ENCODE data around the gene PEX5.

The PEX5 gene

GRCh38 chr12:7152818-7153217, 36.7 kb upstream of the PEX5 start:
- Histone ChIP-seq H3K27me3 (ENCODE audit: control insufficient read depth, insufficient read depth, low read length) (no peaks in the 10 kb centered on the region), H3K4me1 (ENCODE audit: control insufficient read depth, insufficient read depth, low read length) (no peaks in the 10 kb centered on the region), H3K9ac (ENCODE audit: low read length) (no peak overlapping the region), H3K36me3 (ENCODE audit: control insufficient read depth, insufficient read depth, low read length) (peaks cover 11% of the 10 kb centered on the region), H3K4me3 (ENCODE audit: low read length) (no peak overlapping the region), H3K27ac (ENCODE audit: low read depth, low read length) (no peak overlapping the region)

GRCh38 chr12:7154042-7154441, 35.4 kb upstream of the PEX5 start:
- Histone ChIP-seq H3K4me1 (ENCODE audit: control insufficient read depth, insufficient read depth, low read length) (no peaks in the 10 kb centered on the region), H3K36me3 (ENCODE audit: control insufficient read depth, insufficient read depth, low read length) (peaks cover 8% of the 10 kb centered on the region), H3K4me3 (ENCODE audit: low read length) (no peak overlapping the region), H3K27me3 (ENCODE audit: control insufficient read depth, insufficient read depth, low read length) (no peaks in the 10 kb centered on the region), H3K9ac (ENCODE audit: low read length) (no peak overlapping the region), H3K27ac (ENCODE audit: low read depth, low read length) (no peak overlapping the region)

GRCh38 chr12:7154901-7155470, 34.5 kb upstream of the PEX5 start:
- H3K36me3 ChIP-seq (ENCODE audit: control insufficient read depth, insufficient read depth, low read length), result peaks cover 3% of the 10 kb centered on the region
- no peak overlapping the region for H3K27ac ChIP-seq (ENCODE audit: low read depth, low read length)
- no peak overlapping the region for H3K9ac ChIP-seq (ENCODE audit: low read length)

DNA sequence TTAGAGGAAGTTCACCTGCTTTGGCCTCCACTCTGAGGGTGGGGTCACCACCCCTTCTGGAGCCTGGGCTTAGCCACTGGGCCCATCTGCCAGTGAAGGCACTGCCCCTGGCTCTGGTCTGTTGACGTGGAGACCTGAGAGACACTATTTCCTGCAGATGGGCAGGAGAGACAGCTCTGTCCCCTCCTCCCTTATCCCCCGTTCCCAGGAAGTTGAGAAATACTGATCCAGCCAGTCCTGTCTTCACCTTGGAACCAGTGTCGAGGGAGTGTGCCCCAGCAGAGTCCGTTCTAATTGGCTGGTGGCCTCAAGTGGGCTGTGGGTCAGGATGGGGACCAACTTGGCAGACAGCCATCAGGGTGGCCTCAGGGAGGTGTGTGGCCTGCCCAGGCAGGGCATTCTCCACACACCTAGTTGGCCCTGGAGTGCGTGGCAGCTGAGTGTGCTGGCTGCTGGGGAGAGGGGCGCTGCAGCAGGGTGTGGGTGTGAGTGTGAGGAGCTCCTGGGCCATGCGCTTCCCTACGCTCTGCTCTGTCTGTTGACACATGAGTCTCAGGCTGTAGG, 33.9 kb upstream of the PEX5 start:
- Histone ChIP-seq H3K36me3 (ENCODE audit: control insufficient read depth, insufficient read depth, low read length) (peaks cover 3% of the 10 kb centered on the region), H3K4me1 (ENCODE audit: control insufficient read depth, insufficient read depth, low read length) (no peaks in the 10 kb centered on the region), H3K27me3 (ENCODE audit: control insufficient read depth, insufficient read depth, low read length) (no peaks in the 10 kb centered on the region), H3K9ac (ENCODE audit: low read length) (no peak overlapping the region), H3K4me3 (ENCODE audit: low read length) (no peak overlapping the region), H3K27ac (ENCODE audit: low read depth, low read length) (no peak overlapping the region)

More at GRCh38 chr12:7154901-7155470, 34.5 kb upstream of the PEX5 start:
- Histone ChIP-seq H3K4me1 (ENCODE audit: control insufficient read depth, insufficient read depth, low read length) (no peaks in the 10 kb centered on the region), H3K4me3 (ENCODE audit: low read length) (no peak overlapping the region), H3K27me3 (ENCODE audit: control insufficient read depth, insufficient read depth, low read length) (no peaks in the 10 kb centered on the region)

DNA sequence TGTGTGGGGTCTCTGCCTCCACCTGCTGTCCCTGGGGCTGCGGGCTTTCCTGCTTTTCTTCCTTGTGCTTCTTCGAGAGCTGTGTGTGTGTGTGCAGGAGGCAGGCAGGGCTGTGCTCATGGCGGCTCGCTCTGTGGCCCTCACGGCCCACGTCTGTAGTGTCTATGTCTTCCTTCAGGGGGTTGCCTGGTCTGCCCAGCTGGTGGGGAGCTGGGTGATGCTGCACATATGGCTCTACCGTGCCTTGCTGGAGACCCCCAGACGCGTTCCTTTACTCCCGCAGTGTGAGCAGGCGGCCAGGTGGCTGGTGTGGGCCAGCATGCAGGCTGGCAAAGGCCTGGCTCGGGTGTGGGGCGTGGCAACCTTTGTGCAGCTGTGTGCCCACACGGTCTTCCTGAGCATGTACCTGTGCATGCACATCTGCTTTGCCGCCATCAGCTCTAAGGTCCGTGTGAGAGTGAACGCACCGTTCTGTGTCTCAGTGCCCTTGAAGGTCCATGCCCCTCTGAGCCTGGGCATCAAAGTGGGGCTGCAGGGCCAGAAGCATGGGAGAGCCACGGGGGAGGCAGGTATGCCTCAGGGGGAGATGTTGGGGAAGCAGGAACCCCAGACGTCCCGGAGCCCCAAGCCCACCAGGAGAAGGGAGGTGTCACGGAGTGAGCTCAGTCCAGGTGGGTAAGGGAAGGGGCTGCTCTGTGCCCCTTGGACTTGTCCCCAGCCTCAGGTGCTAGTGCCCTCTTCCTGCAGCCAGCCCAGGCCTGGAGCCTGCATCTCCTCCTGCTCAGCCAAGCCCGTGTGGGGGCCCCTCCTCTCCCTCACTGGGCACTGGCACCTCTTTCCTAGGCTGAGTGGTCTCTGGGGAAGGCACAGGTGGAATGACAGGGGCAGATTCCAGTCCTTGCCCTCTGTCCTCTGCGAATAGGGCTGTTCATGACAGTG, 33.0 kb upstream of the PEX5 start:
- Histone ChIP-seq H3K9ac (ENCODE audit: low read length) (no peak overlapping the region), H3K4me1 (ENCODE audit: control insufficient read depth, insufficient read depth, low read length) (no peaks in the 10 kb centered on the region), H3K27ac (ENCODE audit: low read depth, low read length) (no peak overlapping the region)

GRCh38 chr12:7157391-7157790, 32.1 kb upstream of the PEX5 start:
- no peaks in the 10 kb centered on the region for H3K27me3 ChIP-seq (ENCODE audit: control insufficient read depth, insufficient read depth, low read length)
- H3K36me3 ChIP-seq (ENCODE audit: control insufficient read depth, insufficient read depth, low read length), result no peaks in the 10 kb centered on the region
- no peaks in the 10 kb centered on the region for H3K4me1 ChIP-seq (ENCODE audit: control insufficient read depth, insufficient read depth, low read length)
- no peak overlapping the region for H3K9ac ChIP-seq (ENCODE audit: low read length)
- H3K4me3 ChIP-seq (ENCODE audit: low read length), result no peak overlapping the region
- H3K27ac ChIP-seq (ENCODE audit: low read depth, low read length), result no peak overlapping the region

More for the DNA sequence above, 33.0 kb upstream of the PEX5 start:
- Histone ChIP-seq H3K27me3 (ENCODE audit: control insufficient read depth, insufficient read depth, low read length) (no peaks in the 10 kb centered on the region), H3K4me3 (ENCODE audit: low read length) (no peak overlapping the region), H3K36me3 (ENCODE audit: control insufficient read depth, insufficient read depth, low read length) (no peaks in the 10 kb centered on the region)

GRCh38 chr12:7158781-7159609, 30.5 kb upstream of the PEX5 start:
- H3K9ac ChIP-seq (ENCODE audit: low read length), result no peak overlapping the region
- H3K36me3 ChIP-seq (ENCODE audit: control insufficient read depth, insufficient read depth, low read length), result no peaks in the 10 kb centered on the region
- H3K4me1 ChIP-seq (ENCODE audit: control insufficient read depth, insufficient read depth, low read length), result no peaks in the 10 kb centered on the region
- H3K4me3 ChIP-seq (ENCODE audit: low read length), result no peak overlapping the region
- no peak overlapping the region for H3K27ac ChIP-seq (ENCODE audit: low read depth, low read length)
- no peaks in the 10 kb centered on the region for H3K27me3 ChIP-seq (ENCODE audit: control insufficient read depth, insufficient read depth, low read length)

DNA sequence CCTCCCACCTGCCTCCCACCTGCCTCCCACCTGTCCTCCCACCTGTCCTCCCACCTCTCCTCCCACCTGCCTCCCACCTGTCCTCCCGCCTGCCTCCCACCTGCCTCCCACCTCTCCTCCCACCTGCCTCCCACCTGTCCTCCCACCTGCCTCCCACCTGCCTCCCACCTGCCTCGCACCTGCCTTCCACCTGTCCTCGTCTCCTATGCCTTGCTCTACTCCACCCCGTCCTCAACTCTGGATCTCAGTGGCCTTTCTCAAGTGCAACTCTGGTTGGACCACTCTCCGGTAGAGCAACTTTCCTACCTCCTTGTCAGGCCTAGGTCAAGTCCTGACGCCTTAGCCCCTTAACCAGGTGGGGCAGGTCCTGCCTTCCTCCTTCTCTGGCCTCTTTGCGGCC, 29.3 kb upstream of the PEX5 start:
- no peak overlapping the region for H3K9ac ChIP-seq (ENCODE audit: low read length)
- no peaks in the 10 kb centered on the region for H3K4me1 ChIP-seq (ENCODE audit: control insufficient read depth, insufficient read depth, low read length)
- H3K27me3 ChIP-seq (ENCODE audit: control insufficient read depth, insufficient read depth, low read length), result no peaks in the 10 kb centered on the region
- H3K27ac ChIP-seq (ENCODE audit: low read depth, low read length), result no peak overlapping the region
- H3K4me3 ChIP-seq (ENCODE audit: low read length), result no peak overlapping the region
- no peaks in the 10 kb centered on the region for H3K36me3 ChIP-seq (ENCODE audit: control insufficient read depth, insufficient read depth, low read length)

DNA sequence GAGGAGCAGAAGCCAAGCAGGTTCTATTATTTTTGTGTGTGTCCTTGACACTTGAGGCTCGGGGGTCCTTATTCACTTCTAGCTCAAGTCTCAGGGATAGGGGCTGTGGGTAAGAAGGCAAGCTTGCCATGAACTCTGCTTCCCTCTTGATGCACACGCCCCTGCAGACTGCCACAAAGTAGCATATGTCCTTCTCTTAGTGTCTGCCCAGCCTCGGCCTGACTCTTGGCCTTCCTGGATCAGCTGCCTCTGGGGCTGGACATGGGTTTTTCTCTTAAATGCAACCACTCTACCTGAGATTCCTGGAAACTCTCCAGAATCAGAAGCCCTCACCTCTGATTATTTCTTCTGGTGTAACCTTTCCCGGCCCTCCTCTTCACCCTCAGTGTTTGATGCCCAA, 28.2 kb upstream of the PEX5 start:
- Histone ChIP-seq H3K9ac (ENCODE audit: low read length) (no peak overlapping the region), H3K4me1 (ENCODE audit: control insufficient read depth, insufficient read depth, low read length) (no peaks in the 10 kb centered on the region), H3K36me3 (ENCODE audit: control insufficient read depth, insufficient read depth, low read length) (no peaks in the 10 kb centered on the region), H3K27ac (ENCODE audit: low read depth, low read length) (no peak overlapping the region), H3K27me3 (ENCODE audit: control insufficient read depth, insufficient read depth, low read length) (no peaks in the 10 kb centered on the region), H3K4me3 (ENCODE audit: low read length) (no peak overlapping the region)

- Histone ChIP-seq H3K9ac (ENCODE audit: low read length) (no peak overlapping the region), H3K27me3 (ENCODE audit: control insufficient read depth, insufficient read depth, low read length) (no peaks in the 10 kb centered on the region), H3K4me3 (ENCODE audit: low read length) (no peak overlapping the region), H3K36me3 (ENCODE audit: control insufficient read depth, insufficient read depth, low read length) (no peaks in the 10 kb centered on the region), H3K4me1 (ENCODE audit: control insufficient read depth, insufficient read depth, low read length) (no peaks in the 10 kb centered on the region), H3K27ac (ENCODE audit: low read depth, low read length) (no peak overlapping the region)
Measured at GRCh38 chr12:7161811-7162210, 27.7 kb upstream of the PEX5 start.

GRCh38 chr12:7162691-7163114, 26.8 kb upstream of the PEX5 start:
- no peaks in the 10 kb centered on the region for H3K27me3 ChIP-seq (ENCODE audit: control insufficient read depth, insufficient read depth, low read length)
- H3K27ac ChIP-seq (ENCODE audit: low read depth, low read length), result no peak overlapping the region
- no peaks in the 10 kb centered on the region for H3K36me3 ChIP-seq (ENCODE audit: control insufficient read depth, insufficient read depth, low read length)
- no peak overlapping the region for H3K9ac ChIP-seq (ENCODE audit: low read length)
- H3K4me1 ChIP-seq (ENCODE audit: control insufficient read depth, insufficient read depth, low read length), result no peaks in the 10 kb centered on the region
- H3K4me3 ChIP-seq (ENCODE audit: low read length), result no peak overlapping the region

DNA sequence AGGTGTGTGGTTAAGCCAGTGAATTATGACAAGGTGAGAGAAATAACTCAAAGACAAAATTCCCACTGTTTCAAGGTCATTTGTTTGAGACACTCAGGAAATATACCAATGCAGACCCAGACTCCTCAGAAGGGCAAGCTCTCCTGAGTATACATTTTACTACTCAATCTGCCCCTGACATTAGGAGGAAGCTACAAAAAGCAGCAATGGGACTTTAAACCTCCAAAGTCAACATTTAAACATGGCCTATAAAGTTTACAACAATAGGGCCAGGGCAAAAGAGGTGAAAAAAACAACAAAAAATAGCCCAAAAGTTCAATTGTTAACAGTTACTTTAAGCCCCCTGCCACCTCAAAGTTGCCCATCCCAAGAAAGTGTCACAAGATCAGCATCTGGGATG, 19.5 kb upstream of the PEX5 start:
- no peak overlapping the region for H3K9ac ChIP-seq (ENCODE audit: low read length)
- H3K4me3 ChIP-seq (ENCODE audit: low read length), result no peak overlapping the region
- H3K27me3 ChIP-seq (ENCODE audit: control insufficient read depth, insufficient read depth, low read length), result no peaks in the 10 kb centered on the region
- no peak overlapping the region for H3K27ac ChIP-seq (ENCODE audit: low read depth, low read length)
- no peaks in the 10 kb centered on the region for H3K36me3 ChIP-seq (ENCODE audit: control insufficient read depth, insufficient read depth, low read length)
- no peaks in the 10 kb centered on the region for H3K4me1 ChIP-seq (ENCODE audit: control insufficient read depth, insufficient read depth, low read length)
